ENCODE data around the gene TBC1D22B.

The TBC1D22B gene

DNA sequence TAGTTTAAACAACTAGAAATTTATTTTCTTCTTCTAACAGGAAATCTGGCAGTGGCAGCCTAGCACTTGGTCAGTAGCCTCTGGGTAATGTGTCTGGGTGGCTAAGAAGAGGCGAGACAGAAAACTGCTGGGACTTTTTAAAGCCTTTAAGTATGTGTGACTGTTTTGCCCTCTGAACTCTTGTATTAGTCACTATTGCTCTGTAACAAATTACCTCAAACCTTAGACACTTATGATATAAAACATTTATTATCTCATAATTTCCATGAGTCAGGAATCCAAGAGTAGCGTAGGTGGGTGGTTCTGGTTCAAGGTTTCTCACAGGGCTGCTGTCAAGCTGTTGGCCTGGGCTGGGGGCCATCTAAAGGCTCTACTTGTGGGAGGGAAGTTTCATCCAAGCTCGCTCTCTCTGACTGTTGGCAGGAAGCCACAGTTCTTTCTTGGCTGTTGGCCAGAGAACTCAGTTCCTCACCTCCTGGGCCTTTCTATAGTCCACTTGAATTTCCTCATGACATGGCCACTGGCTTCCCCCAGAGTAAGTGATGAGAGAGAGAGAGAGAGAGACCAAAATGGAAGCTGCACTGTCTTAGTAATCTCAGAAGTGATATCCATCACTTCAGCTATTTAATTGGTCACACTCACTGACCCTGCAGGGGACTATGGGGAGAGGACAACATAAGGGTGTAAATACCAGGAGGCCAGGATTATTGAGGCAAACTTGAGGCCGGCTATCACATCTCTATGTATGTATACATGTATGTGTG is 17.4 kb upstream of the TBC1D22B start:
- DNase-seq (ENCODE audit: low spot score): peak; percentile 97

DNA sequence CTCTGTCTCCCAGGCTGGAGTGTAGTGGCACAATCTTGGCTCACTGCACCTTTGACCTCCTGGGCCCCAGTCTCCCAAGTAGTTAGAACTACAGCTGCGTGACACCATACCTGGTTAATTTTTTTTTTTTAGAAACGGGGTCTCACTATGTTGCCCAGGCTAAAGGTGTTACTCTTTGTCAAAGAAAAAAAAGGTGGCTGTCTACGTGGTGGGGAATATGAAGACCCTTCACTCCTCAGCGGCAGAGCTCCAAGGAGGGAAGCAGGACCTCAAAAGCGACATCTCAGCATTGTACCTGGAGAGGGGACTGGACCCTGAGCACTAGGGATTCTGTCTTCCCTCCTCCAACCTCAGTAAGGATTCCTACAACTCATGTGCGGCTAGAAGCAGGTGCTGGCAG is 16.4 kb upstream of the TBC1D22B start:
- no peak for DNase-seq (ENCODE audit: low spot score)

- no peak for DNase-seq (ENCODE audit: low spot score)
Observed at GRCh38 chr6:37241775-37242428, 15.7 kb upstream of the TBC1D22B start.

- DNase-seq (ENCODE audit: low spot score): peak; percentile 92
Observed at GRCh38 chr6:37242429-37243052, 15.0 kb upstream of the TBC1D22B start.

DNA sequence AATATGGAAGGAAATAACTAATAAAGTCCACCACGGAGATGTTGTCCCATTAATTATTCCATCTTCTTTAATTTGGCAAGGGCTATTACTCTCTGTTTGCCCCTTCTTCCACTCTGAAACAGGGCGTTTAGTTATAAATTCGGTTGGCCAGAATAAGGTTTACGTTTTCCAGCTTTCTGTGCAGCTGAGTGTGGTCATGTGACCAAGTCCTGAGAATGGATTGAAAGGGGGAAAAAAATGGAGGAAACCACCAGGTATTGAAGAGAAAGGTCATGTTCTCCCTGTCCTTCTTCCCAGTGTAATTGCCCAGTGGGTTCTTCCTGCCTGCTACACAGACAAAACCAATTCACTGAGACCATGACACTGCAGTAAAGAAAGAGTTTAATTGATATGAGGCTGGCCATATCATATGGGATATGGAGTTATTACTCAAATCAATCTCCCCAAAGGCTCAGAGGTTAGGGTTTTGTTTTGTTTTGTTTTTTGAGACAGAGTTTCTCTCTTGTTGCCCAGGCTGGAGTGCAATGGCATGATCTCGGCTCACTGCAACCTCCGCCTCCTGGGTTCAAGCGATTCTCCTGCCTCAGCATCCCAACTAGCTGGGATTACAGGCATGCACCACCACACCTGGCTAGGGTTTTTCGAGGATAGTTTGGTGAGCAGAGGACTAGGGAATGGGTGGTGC is 14.3 kb upstream of the TBC1D22B start:
- DNase-seq (ENCODE audit: low spot score): no peak

DNA sequence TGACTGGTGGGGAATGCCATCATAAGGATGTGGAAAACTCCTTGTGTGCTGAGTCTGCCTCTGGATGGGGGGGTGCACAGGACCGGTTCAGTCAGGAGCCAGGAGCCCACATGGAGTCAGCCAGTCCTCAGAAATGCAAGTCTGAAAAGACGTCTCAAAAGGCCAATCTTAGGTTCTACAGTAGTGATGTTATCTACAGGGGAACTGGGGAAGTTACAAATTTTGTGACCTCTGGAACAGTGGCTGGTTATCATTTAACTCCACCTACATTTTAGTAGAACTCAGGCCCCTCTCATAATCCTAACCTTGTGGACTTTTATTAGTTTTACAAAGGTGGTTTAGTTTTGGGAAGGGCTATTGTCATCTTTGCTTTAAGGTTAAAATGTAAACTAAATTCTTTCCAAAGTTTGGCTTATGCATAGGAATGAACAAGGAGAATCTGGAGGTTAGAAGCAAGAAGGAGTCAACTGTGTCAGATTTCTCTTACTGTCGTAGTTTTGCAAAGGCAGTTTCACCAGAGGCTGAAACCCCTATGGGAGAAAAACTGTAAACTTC is 13.7 kb upstream of the TBC1D22B start:
- no peak for DNase-seq (ENCODE audit: low spot score)

DNA sequence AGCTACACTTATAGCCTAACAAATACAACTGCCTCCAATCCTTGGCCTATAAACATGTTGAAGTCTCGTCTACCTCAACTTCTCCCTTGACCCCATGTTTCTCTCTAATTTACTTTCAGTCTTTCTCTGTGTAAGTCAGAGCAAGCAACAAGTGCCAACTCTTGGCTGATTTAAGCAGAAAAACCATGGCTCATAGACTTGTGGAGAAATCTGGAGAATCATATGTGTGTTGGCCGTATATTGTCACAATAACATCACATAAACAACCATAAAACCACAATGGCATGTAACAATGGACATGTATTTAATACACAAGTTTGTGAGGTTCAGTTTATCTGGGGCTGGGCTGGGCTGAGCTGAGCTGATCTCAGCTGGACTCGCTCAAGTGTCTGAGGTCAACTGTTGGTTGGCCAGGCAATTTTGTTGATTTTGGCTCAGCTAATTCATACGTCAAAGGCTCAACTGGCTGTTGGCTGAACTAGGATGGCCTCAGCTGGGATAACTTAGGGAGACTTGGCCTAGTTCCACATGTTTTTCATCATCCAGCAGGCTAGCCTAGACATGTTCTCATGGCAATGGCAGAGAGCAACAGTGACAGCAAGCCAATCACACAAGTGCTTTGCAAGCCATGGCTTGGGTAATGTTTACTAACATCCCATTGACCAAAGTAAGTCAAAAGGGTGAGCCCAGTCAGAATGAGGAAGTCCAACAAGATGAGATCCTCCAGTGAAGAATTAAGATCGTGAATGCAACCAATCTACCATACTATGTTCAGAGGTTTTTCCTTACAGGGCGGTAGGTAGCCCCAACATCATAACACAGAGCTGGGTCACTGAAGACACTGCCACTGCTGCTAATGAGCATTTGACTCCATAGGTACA is 12.9 kb upstream of the TBC1D22B start:
- no peak for DNase-seq (ENCODE audit: low spot score)

- no peak for DNase-seq (ENCODE audit: low spot score)
Observed at GRCh38 chr6:37251211-37251780, 6.3 kb upstream of the TBC1D22B start.

GRCh38 chr6:37253486-37254007 is 4.0 kb upstream of the TBC1D22B start:
- DNase-seq (ENCODE audit: low spot score): no peak

GRCh38 chr6:37254881-37255280 is 2.7 kb upstream of the TBC1D22B start:
- DNase-seq (ENCODE audit: low spot score): no peak

DNA sequence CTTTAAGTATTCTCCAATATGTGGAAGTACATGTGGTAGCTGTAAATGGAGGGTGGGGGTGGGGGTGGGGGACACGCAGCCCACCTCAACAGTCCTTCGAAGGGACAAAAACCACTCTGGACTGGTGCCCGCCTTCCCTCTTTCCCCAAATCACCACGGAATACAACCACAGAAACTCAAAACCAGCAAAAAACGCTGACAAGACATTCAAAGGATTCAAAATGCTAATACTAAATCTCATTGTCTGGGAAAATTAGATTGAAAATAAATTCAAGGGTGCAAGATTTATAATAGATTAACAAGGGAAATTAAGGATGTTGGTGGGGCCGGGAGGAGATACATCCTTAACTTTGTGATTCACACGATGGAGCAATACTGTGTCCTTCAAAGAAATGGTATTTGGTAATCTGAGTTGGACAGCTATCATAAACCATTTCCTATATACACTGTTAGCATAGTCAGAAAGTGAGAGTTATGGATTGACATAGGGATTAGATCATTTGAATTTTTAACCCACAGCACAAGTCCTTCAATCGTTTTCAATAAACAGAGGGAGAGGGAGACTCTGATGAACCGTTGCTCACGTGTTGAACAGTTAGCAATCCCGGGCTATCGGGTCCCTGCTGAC is 766 bp upstream of the TBC1D22B start:
- no peak for DNase-seq (ENCODE audit: low spot score)

DNA sequence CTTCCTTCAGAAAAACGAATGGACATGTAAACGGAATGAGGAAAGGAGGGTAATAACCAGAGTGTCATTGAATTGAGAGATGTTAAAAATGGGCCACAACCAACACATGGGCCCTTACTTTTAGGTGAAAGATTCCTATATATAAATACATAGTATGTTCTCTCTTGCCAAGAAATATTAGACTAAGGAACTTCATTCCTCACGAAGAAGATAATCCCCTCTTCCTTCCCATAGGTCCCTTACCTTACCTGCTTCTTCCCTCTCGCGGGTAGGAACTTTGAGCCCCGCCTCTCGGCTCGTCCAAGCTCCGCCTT is 295 bp upstream of the TBC1D22B start:
- no peak for DNase-seq (ENCODE audit: low spot score)

DNA sequence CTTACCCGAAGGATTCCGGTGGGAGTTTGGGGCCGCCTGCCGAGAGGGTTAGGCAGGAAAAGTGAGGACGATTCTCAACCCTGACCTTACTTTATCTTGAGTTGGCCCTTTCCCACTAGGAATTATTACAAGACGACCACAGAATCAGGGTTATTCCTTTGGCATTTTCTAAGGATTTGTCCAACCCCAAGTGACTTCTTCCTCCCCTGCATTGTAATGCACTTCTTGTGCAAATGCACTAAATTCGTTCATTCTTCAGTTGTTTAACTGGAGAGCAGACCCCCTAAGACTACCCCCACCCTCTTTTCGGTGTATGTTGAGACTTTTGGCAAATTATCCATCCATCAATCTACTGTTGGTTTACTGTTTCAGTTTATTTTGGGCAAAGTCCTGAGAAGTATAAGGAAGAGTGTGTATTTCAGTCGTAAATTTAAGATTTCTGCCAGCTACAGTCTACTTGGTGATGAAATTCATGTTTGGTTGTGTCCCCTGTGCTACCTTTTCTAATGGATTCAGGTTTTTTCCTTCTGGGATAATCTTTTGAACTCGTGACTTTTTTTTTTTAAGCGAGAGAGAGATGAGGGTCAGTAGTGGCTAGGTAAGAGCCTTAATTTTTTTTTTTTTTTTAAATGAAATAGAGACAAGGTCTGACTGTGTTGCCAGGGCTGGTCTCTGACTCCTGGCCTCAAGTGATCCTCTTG is 983 bp downstream of the TBC1D22B start:
- DNase-seq (ENCODE audit: low spot score): no peak

GRCh38 chr6:37259191-37259590 is 1.6 kb downstream of the TBC1D22B start:
- DNase-seq (ENCODE audit: low spot score): no peak

- no peak for DNase-seq (ENCODE audit: low spot score)
Observed at GRCh38 chr6:37260040-37260439, 2.5 kb downstream of the TBC1D22B start.

DNA sequence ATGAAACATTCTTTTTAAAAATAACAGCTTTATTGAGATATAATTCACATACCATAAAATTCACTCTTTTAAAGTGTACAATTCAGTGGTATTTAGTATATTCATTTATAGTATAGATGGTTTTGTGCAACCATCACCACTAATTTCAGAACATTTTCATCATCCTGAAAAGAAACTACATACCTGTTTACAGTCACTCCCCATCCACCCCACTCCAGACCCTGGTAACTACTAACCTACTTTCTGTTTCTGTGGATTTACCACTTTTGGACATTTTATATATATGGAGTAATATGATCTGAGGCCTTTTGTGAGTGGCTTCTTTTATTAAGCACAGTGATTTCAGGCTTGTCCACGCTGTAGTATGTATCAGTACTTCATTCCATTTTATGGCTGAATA is 2.9 kb downstream of the TBC1D22B start:
- no peak for DNase-seq (ENCODE audit: low spot score)

DNA sequence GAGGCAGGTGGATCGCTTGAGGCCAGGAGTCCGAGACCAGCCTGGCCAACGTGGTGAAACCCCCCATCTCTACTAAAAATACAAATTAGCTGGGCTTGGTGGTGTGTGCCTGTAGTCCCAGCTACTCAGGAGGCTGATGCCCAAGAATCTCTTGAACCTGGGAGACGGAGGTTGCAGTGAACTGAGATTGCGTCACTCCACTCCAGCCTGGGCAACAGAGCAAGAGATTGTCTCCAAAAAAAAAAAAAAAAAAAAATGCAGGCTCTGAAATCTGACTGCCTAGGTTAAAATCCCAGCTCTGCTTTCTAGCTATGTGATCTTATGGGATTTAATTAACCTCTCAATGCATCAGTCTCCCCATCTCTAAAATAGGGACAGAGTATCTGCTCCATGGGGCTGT is 3.6 kb downstream of the TBC1D22B start:
- no peak for DNase-seq (ENCODE audit: low spot score)

- DNase-seq (ENCODE audit: low spot score): no peak
Observed at GRCh38 chr6:37262446-37263026, 5.0 kb downstream of the TBC1D22B start.

GRCh38 chr6:37265001-37265400 is 7.4 kb downstream of the TBC1D22B start:
- DNase-seq (ENCODE audit: low spot score): no peak

GRCh38 chr6:37265860-37266259 is 8.3 kb downstream of the TBC1D22B start:
- no peak for DNase-seq (ENCODE audit: low spot score)
